ENCODE data around the gene CCDC91. TPM values are rescaled to one million over a fixed set of nuclear protein-coding genes. Genes with fewer than 3 reads are reported as not detected.
"Not testable (repeated sequence)": the region's sequence is repeated elsewhere in the genome, so short reads cannot be mapped to it uniquely, and the experiment has no call there.

CCDC91 gene
- total RNA-seq, 1 experiment from 2014 or later = 35.9 TPM

DNA sequence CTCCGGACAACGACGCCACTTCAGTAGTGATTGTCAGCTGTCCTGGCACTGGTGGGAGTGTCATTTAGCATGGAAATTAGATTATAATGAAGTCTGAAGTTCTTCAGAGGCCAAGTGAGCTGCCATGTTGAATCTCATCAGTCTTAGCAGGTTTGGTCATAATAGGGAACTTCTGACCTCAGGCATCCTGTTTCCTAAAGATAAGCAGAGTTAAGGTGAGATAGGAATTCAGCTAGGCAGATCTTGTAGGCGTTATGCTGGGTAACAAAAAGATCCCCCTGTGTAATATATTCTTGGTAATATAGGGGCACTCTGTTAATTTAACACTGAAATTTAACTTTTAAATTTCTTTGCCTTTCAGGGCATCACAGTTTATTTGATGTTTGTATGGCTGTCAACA, 137.5 kb downstream of the CCDC91 start:
- H3K36me3 Mint-ChIP-seq (ENCODE audit: insufficient read depth, unreplicated experiment) = no peaks in the 10 kb centered on the region
- intact Hi-C loops (cut with micrococcal nuclease) = no loop called here
- no peak for DNase-seq (ENCODE audit: unreplicated experiment)
- no peak for TF ChIP-seq CTCF (IDR thresholded peaks at IDR 0.05; ENCODE audit: unreplicated experiment)
- CTCF ChIA-PET = interaction anchor here (0.7 kb wide), 1 partner anchor 356 kb away, joined by 3 read pairs; no protein-coding TSS in a partner anchor
- no peaks in the 10 kb centered on the region for H3K27me3 Mint-ChIP-seq (ENCODE audit: insufficient read depth, unreplicated experiment)
- no peaks in the 10 kb centered on the region for H3K9me3 Mint-ChIP-seq (ENCODE audit: unreplicated experiment)
- POLR2A ChIA-PET = no interaction called here
- H3K4me3 Mint-ChIP-seq (ENCODE audit: unreplicated experiment) = no peak overlapping the region
- no TSS peak for BruUV-seq (replicated peaks)
- H3K27ac Mint-ChIP-seq (ENCODE audit: low read depth, unreplicated experiment) = no peak overlapping the region
- no peaks in the 10 kb centered on the region for H3K4me1 Mint-ChIP-seq (ENCODE audit: insufficient read depth, unreplicated experiment)

DNA sequence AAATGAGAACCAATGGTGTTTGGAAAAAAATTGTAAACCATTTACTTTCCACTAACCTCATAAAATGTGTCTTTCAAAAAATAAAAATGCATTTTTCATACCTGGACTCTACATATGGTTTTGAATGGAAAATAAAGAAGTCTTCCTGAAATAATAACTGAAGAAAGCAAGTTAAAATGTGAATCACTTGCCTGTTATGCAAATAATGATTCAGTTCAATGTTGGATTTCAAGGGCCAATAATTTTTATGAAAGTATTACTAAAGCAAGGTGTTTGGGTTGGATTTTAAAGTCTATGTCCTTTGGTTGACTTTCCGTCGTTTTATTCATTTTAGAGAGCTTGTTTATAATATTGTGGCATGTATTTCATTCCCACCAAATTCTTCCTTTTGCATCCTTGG, 138.7 kb downstream of the CCDC91 start:
- H3K4me3 Mint-ChIP-seq (ENCODE audit: unreplicated experiment) = no peak overlapping the region
- H3K4me1 Mint-ChIP-seq (ENCODE audit: insufficient read depth, unreplicated experiment) = no peaks in the 10 kb centered on the region
- TF ChIP-seq CTCF (IDR thresholded peaks at IDR 0.05; ENCODE audit: unreplicated experiment) = no peak

DNA sequence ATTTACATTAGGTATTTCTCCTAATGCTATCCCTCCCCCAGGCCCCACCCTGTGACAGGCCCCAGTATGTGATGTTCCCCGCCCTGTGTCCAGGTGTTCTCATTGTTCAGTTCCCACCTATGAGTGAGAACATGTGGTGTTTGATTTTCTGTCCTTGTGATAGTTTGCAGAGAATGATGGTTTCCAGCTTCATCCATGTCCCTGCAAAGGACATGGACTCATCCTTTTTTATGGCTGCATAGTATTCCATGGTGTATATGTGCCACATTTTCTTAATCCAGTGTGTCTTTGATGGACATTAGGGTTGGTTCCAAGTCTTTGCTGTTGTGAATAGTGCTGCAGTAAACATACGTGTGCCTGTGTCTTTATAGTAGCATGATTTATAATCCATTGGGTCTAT, 139.5 kb downstream of the CCDC91 start:
- H3K4me3 Mint-ChIP-seq (ENCODE audit: unreplicated experiment); intact Hi-C loops (cut with micrococcal nuclease); H3K27me3 Mint-ChIP-seq (ENCODE audit: insufficient read depth, unreplicated experiment); H3K4me1 Mint-ChIP-seq (ENCODE audit: insufficient read depth, unreplicated experiment); H3K36me3 Mint-ChIP-seq (ENCODE audit: insufficient read depth, unreplicated experiment); H3K27ac Mint-ChIP-seq (ENCODE audit: low read depth, unreplicated experiment); POLR2A ChIA-PET; DNase-seq (ENCODE audit: unreplicated experiment); BruUV-seq (replicated peaks); H3K9me3 Mint-ChIP-seq (ENCODE audit: unreplicated experiment): not testable (repeated sequence)
- CTCF ChIA-PET = interaction anchor here (0.7 kb wide), 1 partner anchor 44 kb away, joined by 3 read pairs; no protein-coding TSS in a partner anchor

More for the DNA sequence above, 138.7 kb downstream of the CCDC91 start:
- intact Hi-C loops (cut with micrococcal nuclease) = no loop called here
- ChIA-PET POLR2A (interaction anchor here (0.7 kb wide), 1 partner anchor 80 kb away, joined by 3 read pairs; no protein-coding TSS in a partner anchor), CTCF (no interaction called here)
- Mint-ChIP-seq H3K36me3 (ENCODE audit: insufficient read depth, unreplicated experiment) (no peaks in the 10 kb centered on the region), H3K9me3 (ENCODE audit: unreplicated experiment) (no peaks in the 10 kb centered on the region), H3K27me3 (ENCODE audit: insufficient read depth, unreplicated experiment) (no peaks in the 10 kb centered on the region), H3K27ac (ENCODE audit: low read depth, unreplicated experiment) (no peak overlapping the region)
- DNase-seq (ENCODE audit: unreplicated experiment) = no peak
- BruUV-seq (replicated peaks) = no TSS peak

GRCh38 chr12:28330232-28330631, 140.0 kb downstream of the CCDC91 start:
- POLR2A ChIA-PET; H3K36me3 Mint-ChIP-seq (ENCODE audit: insufficient read depth, unreplicated experiment); H3K9me3 Mint-ChIP-seq (ENCODE audit: unreplicated experiment); intact Hi-C loops (cut with micrococcal nuclease); H3K27ac Mint-ChIP-seq (ENCODE audit: low read depth, unreplicated experiment); DNase-seq (ENCODE audit: unreplicated experiment); BruUV-seq (replicated peaks); H3K4me1 Mint-ChIP-seq (ENCODE audit: insufficient read depth, unreplicated experiment); H3K27me3 Mint-ChIP-seq (ENCODE audit: insufficient read depth, unreplicated experiment); H3K4me3 Mint-ChIP-seq (ENCODE audit: unreplicated experiment): not testable (repeated sequence)
- CTCF ChIA-PET = interaction anchor here (0.7 kb wide), 1 partner anchor 44 kb away, joined by 3 read pairs; no protein-coding TSS in a partner anchor

- Mint-ChIP-seq H3K27ac (ENCODE audit: low read depth, unreplicated experiment) (no peak overlapping the region), H3K4me1 (ENCODE audit: insufficient read depth, unreplicated experiment) (no peaks in the 10 kb centered on the region), H3K9me3 (ENCODE audit: unreplicated experiment) (no peaks in the 10 kb centered on the region), H3K36me3 (ENCODE audit: insufficient read depth, unreplicated experiment) (no peaks in the 10 kb centered on the region), H3K4me3 (ENCODE audit: unreplicated experiment) (no peak overlapping the region), H3K27me3 (ENCODE audit: insufficient read depth, unreplicated experiment) (no peaks in the 10 kb centered on the region)
- DNase-seq (ENCODE audit: unreplicated experiment) = no peak
- ChIA-PET CTCF (no interaction called here), POLR2A (no interaction called here)
- no peak for TF ChIP-seq CTCF (IDR thresholded peaks at IDR 0.05; ENCODE audit: unreplicated experiment)
- intact Hi-C loops (cut with micrococcal nuclease) = no loop called here
- no TSS peak for BruUV-seq (replicated peaks)
Measured at GRCh38 chr12:28331130-28331529, 140.9 kb downstream of the CCDC91 start.

Data from MCF 10A (cell line).